HG03025 (cell line): ENCODE measurements around the gene LMX1B.

Source experiments
- ATAC-seq: cut with Tn5 transposase; IDR thresholded peaks from one replicate; pipeline ENCODE4 v1.9.1; 2021; ENCODE audit warnings: mild to moderate bottlenecking, moderate library complexity; ENCODE audit not compliant: unreplicated experiment, low FRiP score

The LMX1B gene

GRCh38 chr9:126692041-126692758 is 78.5 kb downstream of the LMX1B start:
- no peak for ATAC-seq

GRCh38 chr9:126692759-126693427 is 79.2 kb downstream of the LMX1B start:
- no peak for ATAC-seq

GRCh38 chr9:126693428-126693944 is 79.8 kb downstream of the LMX1B start:
- no peak for ATAC-seq

DNA sequence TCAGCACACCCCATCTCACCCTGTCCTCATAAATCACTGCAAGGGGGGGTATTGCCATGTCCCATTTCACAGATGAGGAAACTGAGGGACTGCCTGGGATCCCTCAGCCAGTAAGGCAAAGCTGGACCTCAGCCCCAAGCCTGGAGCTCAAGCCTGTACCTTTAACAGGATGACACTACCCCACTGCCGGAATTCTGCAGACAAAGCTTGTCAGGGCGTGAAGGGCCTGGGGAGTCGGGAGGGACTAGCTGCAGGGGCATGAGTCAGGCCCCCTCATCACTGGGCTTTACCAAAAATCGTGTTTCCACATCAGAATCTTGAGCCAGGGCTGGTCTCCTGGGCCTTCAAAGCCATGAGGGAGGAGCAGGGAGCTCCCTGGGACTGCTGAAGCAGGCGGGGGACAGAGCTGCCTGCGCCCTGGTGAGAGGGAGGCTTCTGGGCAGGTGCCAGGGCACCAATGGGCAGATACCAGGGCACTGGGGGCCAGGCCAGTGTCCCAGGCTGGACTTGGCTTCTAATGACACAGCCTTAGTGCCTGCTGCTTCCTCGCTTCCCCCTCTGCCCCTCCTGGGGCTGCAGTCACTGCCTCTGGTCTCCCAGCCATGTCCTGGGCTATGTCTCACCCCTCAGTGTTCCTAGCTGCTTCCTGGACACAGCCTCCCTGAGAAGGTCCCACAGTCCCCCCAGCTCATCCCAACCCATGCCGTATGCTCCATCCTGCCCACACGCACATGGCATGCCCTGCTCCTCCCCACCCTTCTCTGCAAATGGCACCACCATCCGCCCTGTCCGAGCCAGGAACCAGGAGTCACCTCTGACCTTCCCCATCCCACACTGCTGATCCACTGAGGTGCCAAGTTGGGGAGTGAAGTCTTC is 80.7 kb downstream of the LMX1B start:
- no peak for ATAC-seq

DNA sequence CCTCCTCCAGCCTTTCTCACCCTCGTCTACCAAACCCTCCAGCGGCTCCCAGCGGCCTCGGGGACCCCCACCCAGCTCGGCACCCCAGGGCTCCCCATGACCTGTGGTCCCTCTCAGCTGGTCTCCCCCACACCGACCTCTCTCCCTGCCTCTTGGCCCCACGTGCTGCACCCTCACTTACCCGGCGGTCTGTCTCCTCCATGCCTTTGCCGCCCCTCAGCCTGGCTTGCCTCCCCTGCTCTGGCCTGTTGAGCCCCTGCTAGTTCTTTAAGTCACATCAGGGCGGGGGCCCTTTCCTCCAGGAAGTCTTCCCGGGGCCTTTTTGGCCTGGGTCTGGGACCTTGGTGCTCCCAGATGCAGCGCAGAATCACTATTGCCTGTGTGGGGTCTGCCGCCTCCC is 81.5 kb downstream of the LMX1B start:
- no peak for ATAC-seq

GRCh38 chr9:126695701-126696400 is 82.1 kb downstream of the LMX1B start:
- ATAC-seq, result no peak

DNA sequence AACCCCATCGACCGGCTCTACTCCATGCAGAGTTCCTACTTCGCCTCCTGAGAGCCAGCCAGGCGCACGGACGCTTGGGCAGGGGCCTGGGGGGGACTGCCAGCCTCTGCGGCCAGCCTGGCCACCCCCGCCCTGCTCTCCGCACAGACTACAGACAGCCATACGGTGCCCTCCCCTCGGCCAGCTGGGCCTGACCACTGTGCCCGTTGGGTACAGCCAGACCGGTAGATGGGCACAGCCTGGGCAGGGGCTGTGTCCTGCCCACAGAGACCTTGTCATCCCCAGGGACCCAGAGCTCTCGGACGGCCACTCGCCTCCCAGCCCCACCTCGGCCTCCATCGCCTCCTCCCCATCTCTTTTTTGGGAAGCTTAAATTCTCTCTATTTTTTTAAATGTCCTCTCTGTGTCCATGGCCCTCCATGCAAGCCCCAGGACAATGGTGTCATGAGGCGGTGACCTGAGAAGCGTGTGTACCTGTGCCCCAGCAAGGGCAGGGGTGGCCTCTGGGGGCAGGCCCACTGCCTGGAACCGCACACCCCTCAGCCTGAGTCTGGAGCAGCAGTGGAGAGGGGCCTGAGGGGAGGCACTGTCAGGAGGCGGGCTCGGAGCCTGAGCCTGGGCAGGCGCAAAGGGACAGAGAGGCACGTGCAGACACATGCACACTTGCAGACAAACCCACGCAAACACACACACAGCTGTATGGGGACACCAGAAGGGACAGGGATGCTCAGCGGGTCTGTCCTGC is 82.8 kb downstream of the LMX1B start:
- ATAC-seq, result no peak

DNA sequence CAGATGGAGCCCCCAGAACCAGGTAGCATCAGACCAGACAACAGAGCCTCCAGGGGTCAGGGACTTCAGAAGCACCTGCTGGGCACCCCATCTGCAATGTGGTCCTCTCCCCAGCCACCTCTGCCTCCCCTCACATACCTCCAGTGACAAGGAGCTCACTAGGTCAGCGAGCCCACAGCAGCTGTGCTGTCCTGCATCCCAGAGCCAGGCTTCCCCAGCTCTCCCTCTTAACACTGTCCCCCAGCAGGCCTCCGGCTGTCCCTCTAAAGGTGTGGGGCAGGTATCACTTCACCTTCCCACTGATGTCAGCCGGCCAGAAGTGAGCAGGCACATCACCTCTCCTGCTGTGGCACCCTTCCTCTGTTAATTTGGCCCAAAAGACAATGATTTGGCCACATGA is 83.6 kb downstream of the LMX1B start:
- no peak for ATAC-seq

- ATAC-seq, result no peak
Observed at GRCh38 chr9:126698251-126698650, 84.5 kb downstream of the LMX1B start.

DNA sequence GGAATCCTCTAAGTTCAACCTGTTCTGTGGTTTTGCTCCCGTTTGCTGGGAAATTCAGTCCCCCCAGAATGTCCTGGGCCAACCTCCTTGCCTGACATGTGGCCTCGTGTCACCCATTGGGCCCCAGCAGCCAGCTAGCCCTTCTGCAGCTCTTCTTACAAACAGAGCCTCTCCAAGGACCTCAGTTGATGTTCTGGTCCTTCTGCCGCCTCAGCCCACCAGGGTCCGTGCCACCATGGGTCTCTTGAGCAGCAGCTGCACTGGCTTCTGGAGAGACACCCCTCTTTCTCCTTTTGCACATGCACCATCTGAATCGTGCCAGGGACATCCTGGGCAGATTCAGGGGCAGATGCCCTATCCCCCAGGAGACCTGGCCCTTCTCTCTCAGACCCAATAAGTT is 85.0 kb downstream of the LMX1B start:
- ATAC-seq, result no peak

- ATAC-seq, result no peak
Observed at GRCh38 chr9:126699401-126699881, 85.7 kb downstream of the LMX1B start.

GRCh38 chr9:126700296-126700695 is 86.6 kb downstream of the LMX1B start:
- ATAC-seq, result no peak

- no peak for ATAC-seq
Observed at GRCh38 chr9:126700903-126701812, 87.4 kb downstream of the LMX1B start.

DNA sequence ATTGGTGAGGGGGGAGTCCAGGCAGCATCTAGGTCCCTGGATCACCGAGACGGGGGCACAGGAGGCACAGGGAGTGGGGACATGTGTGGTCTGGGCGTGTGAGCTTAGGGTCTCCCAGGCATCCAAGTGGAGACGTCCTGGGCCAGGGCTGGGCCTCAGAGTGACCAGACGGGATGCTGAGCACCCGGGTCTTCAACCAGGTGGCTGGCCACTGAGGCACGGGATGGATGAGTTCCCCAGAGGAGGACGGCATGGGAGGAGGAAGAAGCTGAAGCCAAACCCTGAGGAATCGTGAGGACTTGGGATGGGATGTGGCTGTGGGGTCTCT is 88.0 kb downstream of the LMX1B start:
- ATAC-seq, result no peak

GRCh38 chr9:126702151-126703001 is 88.6 kb downstream of the LMX1B start:
- no peak for ATAC-seq

DNA sequence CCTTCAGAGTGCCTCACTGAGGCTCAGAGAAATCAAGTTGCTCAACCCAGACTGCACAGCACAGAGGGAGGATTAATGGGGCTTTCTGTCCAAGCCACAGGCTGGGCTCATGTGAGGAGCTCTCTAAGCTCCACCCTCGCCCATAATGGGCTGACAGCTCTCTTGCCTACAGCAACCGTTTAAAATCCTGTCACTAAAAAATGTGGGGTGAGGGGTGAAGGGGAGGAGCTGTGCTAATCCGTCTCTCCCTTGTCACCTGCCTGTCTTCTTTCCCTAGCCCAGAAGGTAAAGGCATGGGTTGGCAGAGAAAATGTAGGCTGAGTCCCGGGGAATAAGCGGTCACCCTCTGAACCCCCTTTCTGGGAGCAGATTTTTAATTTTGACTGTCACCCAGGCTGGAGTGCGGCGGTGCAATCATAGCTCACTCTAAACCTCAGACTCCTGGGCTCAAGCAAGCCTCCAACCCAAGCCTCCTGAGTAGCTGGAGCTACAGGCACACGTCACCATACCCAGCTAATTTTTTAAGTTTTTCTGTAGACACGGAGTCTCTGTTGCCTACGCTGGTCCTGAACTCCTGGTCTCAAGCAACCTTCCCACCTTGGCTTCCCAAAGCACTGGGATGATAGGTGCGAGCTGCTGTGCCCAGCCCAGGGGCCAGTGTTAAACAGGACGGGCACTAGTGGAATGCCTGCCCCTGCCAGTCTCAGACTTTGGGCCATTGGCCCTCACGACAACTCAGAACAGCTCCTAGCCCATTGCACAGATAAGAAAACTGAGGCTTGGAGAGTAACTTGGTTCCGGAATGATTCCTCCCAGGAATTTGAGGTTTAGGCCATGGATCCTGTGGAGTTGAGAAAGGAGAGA is 89.5 kb downstream of the LMX1B start:
- ATAC-seq, result no peak

- no peak for ATAC-seq
Observed at GRCh38 chr9:126703866-126704156, 90.1 kb downstream of the LMX1B start.
